IMR-90 (cell line): Measurements from ENCODE around the gene HEATR9. TPM values are rescaled to one million over a fixed set of nuclear protein-coding genes. Genes with fewer than 3 reads are reported as not detected.

Experiments used
- ATAC-seq: fragments of 200-7000 bp; cut with Tn5 transposase; 2 replicates; pipeline ENCODE4 v1.9.1; 2020; ENCODE audit warnings: low read depth, mild to moderate bottlenecking, moderate library complexity
- BruUV-seq: library from RNA; stranded (reverse); fragments of 400-500 nt; replicated peaks from 2 replicates; lab custom pipeline; 2021; lab: Mats Ljungman, UMichigan
- CTCF ChIA-PET: fragments of 300-600 bp; formaldehyde crosslinking; extraction: SDS; loops from one replicate; lab custom pipeline; 2021; ENCODE audit warnings: antibody characterized with exemption; lab: Yijun Ruan, JAX
- POLR2A ChIA-PET: fragments of 300-600 bp; sonication (Branson Sonifier 250); formaldehyde crosslinking; loops from one replicate; lab custom pipeline; 2022; ENCODE audit warnings: antibody characterized with exemption; ENCODE audit not compliant: unreplicated experiment; lab: Charles Lee
- DNase-seq: peaks from one replicate; pipeline ENCODE4 v3.0.0; 2013
- H2AFZ ChIP-seq: replicated peaks from 2 replicates; pipeline ENCODE3; 2013; ENCODE audit warnings: low read length, mild to moderate bottlenecking; ENCODE audit not compliant: poor library complexity
- H2AK5ac ChIP-seq: 2 replicates; pipeline ENCODE4 v1.6.1; 2013; ENCODE audit warnings: low read depth, low read length, inconsistent platforms
- H2AK9ac ChIP-seq: replicated peaks from 2 replicates; pipeline ENCODE3; 2013; ENCODE audit warnings: mild to moderate bottlenecking, low read depth, low read length, moderate library complexity; ENCODE audit not compliant: poor library complexity
- H2BK120ac ChIP-seq: 2 replicates; pipeline ENCODE4 v1.6.1; 2013; ENCODE audit warnings: low read depth, low read length, inconsistent platforms
- H2BK15ac ChIP-seq: 3 replicates; pipeline ENCODE4 v1.6.1; 2013; ENCODE audit warnings: low read depth, low read length, inconsistent platforms
- H2BK20ac ChIP-seq: 2 replicates; pipeline ENCODE4 v1.6.1; 2013; ENCODE audit warnings: low read depth, mild to moderate bottlenecking, inconsistent platforms, low read length, moderate library complexity
- H2BK5ac ChIP-seq: 2 replicates; pipeline ENCODE4 v1.6.1; 2013; ENCODE audit warnings: mild to moderate bottlenecking, low read depth, low read length, inconsistent platforms; ENCODE audit not compliant: poor library complexity, severe bottlenecking
- H3K14ac ChIP-seq: replicated peaks from 2 replicates; pipeline ENCODE4 v1.6.1; 2013; ENCODE audit warnings: low read depth, low read length, inconsistent platforms
- H3K18ac ChIP-seq: 2 replicates; pipeline ENCODE4 v1.6.1; 2013; ENCODE audit warnings: low read depth, low read length, control low read depth
- H3K23ac ChIP-seq: 2 replicates; pipeline ENCODE4 v1.6.1; 2013; ENCODE audit warnings: low read depth, low read length, inconsistent platforms
- H3K27ac ChIP-seq: 2 replicates; pipeline ENCODE4 v1.5.1; 2013; ENCODE audit warnings: mild to moderate bottlenecking, control low read depth, low read length; ENCODE audit not compliant: insufficient read depth
- H3K27me3 ChIP-seq: 2 replicates; pipeline ENCODE4 v1.6.1; 2013; ENCODE audit warnings: low read length; ENCODE audit not compliant: control insufficient read depth, insufficient read depth
- H3K36me3 ChIP-seq: 2 replicates; pipeline ENCODE4 v1.6.1; 2013; ENCODE audit warnings: low read length, mixed read lengths; ENCODE audit not compliant: control insufficient read depth, insufficient read depth
- H3K4ac ChIP-seq: 2 replicates; pipeline ENCODE4 v1.6.1; 2013; ENCODE audit warnings: low read depth, low read length, inconsistent platforms
- H3K4me1 ChIP-seq: 2 replicates; pipeline ENCODE4 v1.6.1; 2013; ENCODE audit warnings: low read length, mixed read lengths; ENCODE audit not compliant: control insufficient read depth, insufficient read depth
- H3K4me2 ChIP-seq: 2 replicates; pipeline ENCODE4 v1.6.1; 2013; ENCODE audit warnings: low read depth, mild to moderate bottlenecking, control low read depth, low read length, moderate library complexity
- H3K4me3 ChIP-seq: 2 replicates; pipeline ENCODE4 v1.5.1; 2013; ENCODE audit warnings: low read depth, mild to moderate bottlenecking, control low read depth, low read length, moderate library complexity; ENCODE audit not compliant: insufficient read depth
- H3K56ac ChIP-seq: 2 replicates; pipeline ENCODE4 v1.6.1; 2013; ENCODE audit warnings: low read length, inconsistent platforms; ENCODE audit not compliant: insufficient read depth; ENCODE audit errors: extremely low read depth
- H3K79me1 ChIP-seq, 2 experiments: 2 replicates each; pipeline ENCODE4 v1.6.1; 2013; ENCODE audit warnings: low read length in 2 of 2, inconsistent platforms in 1 of 2, low read depth in 1 of 2
- H3K9ac ChIP-seq: 2 replicates; pipeline ENCODE4 v1.6.1; 2013; ENCODE audit warnings: low read depth, low read length, control low read depth
- H3K9me1 ChIP-seq: 2 replicates; pipeline ENCODE4 v1.6.1; 2013; ENCODE audit warnings: low read length, inconsistent platforms; ENCODE audit not compliant: insufficient read depth
- H3K9me3 ChIP-seq: 2 replicates; pipeline ENCODE4 v1.6.1; 2013; ENCODE audit warnings: low read length; ENCODE audit not compliant: control insufficient read depth, insufficient read depth
- H4K20me1 ChIP-seq: 2 replicates; pipeline ENCODE4 v1.6.1; 2013; ENCODE audit warnings: low read length, inconsistent platforms; ENCODE audit not compliant: insufficient read depth
- H4K5ac ChIP-seq: 2 replicates; pipeline ENCODE4 v1.6.1; 2013; ENCODE audit warnings: mild to moderate bottlenecking, low read depth, low read length, control low read depth
- H4K8ac ChIP-seq, 2 experiments: 2 replicates each; pipeline ENCODE4 v1.6.1; 2013; ENCODE audit warnings: low read depth in 2 of 2, low read length in 2 of 2, control low read depth in 1 of 2, inconsistent platforms in 1 of 2
- H4K91ac ChIP-seq: 2 replicates; pipeline ENCODE4 v1.6.1; 2013; ENCODE audit warnings: low read depth, low read length, inconsistent platforms; ENCODE audit not compliant: insufficient read depth
- BHLHE40 ChIP-seq: fragments of 150-350 bp; IDR thresholded peaks from 2 replicates; pipeline ENCODE4 v1.6.1; 2016; ENCODE audit warnings: mild to moderate bottlenecking, low read depth, low read length
- CEBPB ChIP-seq: IDR thresholded peaks from 2 replicates; pipeline ENCODE4 v1.6.1; 2012; ENCODE audit warnings: low read depth, low read length, improper control_type of control experiment
- CHD1 ChIP-seq: IDR thresholded peaks from 2 replicates; pipeline ENCODE4 v1.6.1; 2012; ENCODE audit warnings: low read depth, low read length, improper control_type of control experiment
- CTCF ChIP-seq: conservative IDR thresholded peaks from 2 replicates; pipeline ENCODE4 v1.5.1; 2012; ENCODE audit warnings: mild to moderate bottlenecking, low read depth, low read length, improper control_type of control experiment
- ELK1 ChIP-seq: fragments of 150-350 bp; IDR thresholded peaks from 2 replicates; pipeline ENCODE4 v1.6.1; 2016; ENCODE audit warnings: low read depth, mild to moderate bottlenecking, low read length, moderate library complexity, borderline replicate concordance
- FOS ChIP-seq: fragments of 150-350 bp; IDR thresholded peaks from 2 replicates; pipeline ENCODE4 v1.6.1; 2016; ENCODE audit warnings: low read depth, low read length
- MAFK ChIP-seq: IDR thresholded peaks from 2 replicates; pipeline ENCODE4 v1.6.1; 2012; ENCODE audit warnings: low read depth, low read length, improper control_type of control experiment
- MAZ ChIP-seq: IDR thresholded peaks from 2 replicates; pipeline ENCODE4 v1.6.1; 2012; ENCODE audit warnings: low read depth, mild to moderate bottlenecking, low read length, improper control_type of control experiment, moderate library complexity, borderline replicate concordance
- MXI1 ChIP-seq: IDR thresholded peaks from 2 replicates; pipeline ENCODE4 v1.6.1; 2012; ENCODE audit warnings: low read depth, mild to moderate bottlenecking, low read length, moderate library complexity, borderline replicate concordance
- NFE2L2 ChIP-seq: fragments of 150-350 bp; IDR thresholded peaks from 2 replicates; pipeline ENCODE4 v1.6.1; 2016; ENCODE audit warnings: low read depth, mild to moderate bottlenecking, low read length
- POLR2A ChIP-seq: IDR thresholded peaks from 2 replicates; pipeline ENCODE4 v1.6.1; 2012; ENCODE audit warnings: mild to moderate bottlenecking, low read depth, low read length
- RAD21 ChIP-seq: IDR thresholded peaks from 2 replicates; pipeline ENCODE4 v1.6.1; 2012; ENCODE audit warnings: low read length, improper control_type of control experiment
- RCOR1 ChIP-seq: IDR thresholded peaks from 2 replicates; pipeline ENCODE4 v1.6.1; 2012; ENCODE audit warnings: mild to moderate bottlenecking, low read length, improper control_type of control experiment; ENCODE audit not compliant: insufficient replicate concordance
- RFX5 ChIP-seq: IDR thresholded peaks from 2 replicates; pipeline ENCODE4 v1.8.0; 2012; ENCODE audit warnings: low read depth, mild to moderate bottlenecking, low read length, moderate library complexity
- SMC3 ChIP-seq: fragments of 150-350 bp; IDR thresholded peaks from 2 replicates; pipeline ENCODE4 v1.6.1; 2016; ENCODE audit warnings: low read depth, mild to moderate bottlenecking, antibody characterized with exemption, low read length, moderate library complexity
- WGBS, 2 experiments: methylation state at CpG; one replicate each; pipeline versions ENCODE4 v1.1.5 to v1.1.7; 2013; ENCODE audit warnings: missing lambda C conversion rate in 2 of 2; ENCODE audit not compliant: insufficient read length in 1 of 2; ENCODE audit errors: extremely low coverage in 2 of 2; 5-methylcytosine and 5-hydroxymethylcytosine counted together
- dilution Hi-C: fragments of 300-500 bp; cut with HindIII; formaldehyde crosslinking; loops from one replicate; pipeline ENCODE4 v1.14.3; 2018; ENCODE audit warnings: low sequenced_read_pairs; ENCODE audit not compliant: unreplicated experiment
- in situ Hi-C: fragments of 300-500 bp; cut with MboI; formaldehyde crosslinking; loops from 3 replicates; pipeline ENCODE4 v1.14.3; 2019; ENCODE audit warnings: low sequenced_read_pairs, inconsistent platforms, mixed read lengths
- intact Hi-C: fragments of 100-400 bp; cut with micrococcal nuclease; formaldehyde crosslinking; loops from 2 replicates; pipeline ENCODE4 v1.10.0; 2022
- polyA plus RNA-seq, 3 experiments: library from polyadenylated mRNA; depleted of rRNA; stranded (reverse); fragments of >200 nt; gene quantifications; 2 replicates each; pipeline ENCODE4 v1.2.3, GENCODE V29; 2012; ENCODE audit warnings: low replicate concordance in 1 of 3
- total RNA-seq: library from RNA; depleted of rRNA; stranded (reverse); fragments of >200 nt; gene quantifications from 2 replicates; pipeline ENCODE4 v1.2.3, GENCODE V29; 2012
- TF ChIP-seq, protein P1 (sequence below): fragments of 150-350 bp; IDR thresholded peaks from 2 replicates; pipeline ENCODE4 v1.6.1; 2017; ENCODE audit warnings: mild to moderate bottlenecking, antibody characterized with exemption, low read length, low read depth

The HEATR9 gene
- total and polyA plus RNA-seq, 2 of the 4 experiments (the other 2 are of a cell fraction), result not detected

- dilution Hi-C loops (no loop called here), in situ Hi-C loops (no loop called here), intact Hi-C loops (no loop called here)
- Histone ChIP-seq H4K5ac (no peak overlapping the region), H3K14ac (no peak overlapping the region), H4K8ac (no peak overlapping the region), H2BK20ac (no peak overlapping the region), H3K56ac (no peak overlapping the region), H2AK9ac (no peak overlapping the region), H3K4ac (no peak overlapping the region), H4K91ac (no peak overlapping the region), H2AFZ (no peak overlapping the region), H3K9me1 (no peaks in the 10 kb centered on the region; the same call in 1 of the 2 replicates), H2BK15ac (no peak overlapping the region), H3K4me3 (no peak overlapping the region), H3K36me3 (no peaks in the 10 kb centered on the region), H3K18ac (no peak overlapping the region), H3K23ac (no peak overlapping the region), H3K9ac (no peak overlapping the region), H3K79me1 (no peaks in the 10 kb centered on the region), H3K4me2 (no peak overlapping the region), H2BK5ac (no peak overlapping the region), H3K9me3 (no peaks in the 10 kb centered on the region), H2AK5ac (no peak overlapping the region), H3K4me1 (no peaks in the 10 kb centered on the region), H2BK120ac (no peak overlapping the region), H3K27ac (no peak overlapping the region), H3K27me3 (peaks cover 2% of the 10 kb centered on the region; the same call in 1 of the 2 replicates), H4K20me1 (no peaks in the 10 kb centered on the region; the same call in 1 of the 2 replicates)
- BruUV-seq, result no TSS peak
- WGBS, 2 experiments, result 0% methylated on average over 1 of the region's 2 CpGs; no CpG with 5 or more reads in 1 of the 2 experiments
- ChIA-PET POLR2A (no interaction called here), CTCF (no interaction called here)
- TF ChIP-seq POLR2A (no peak), MAZ (no peak), NFE2L2 (no peak), RAD21 (no peak), BHLHE40 (no peak), FOS (no peak), MAFK (no peak), ELK1 (no peak), RFX5 (no peak), RCOR1 (no peak), MXI1 (no peak), CHD1 (no peak), CTCF (no peak), SMC3 (no peak), CEBPB (no peak)
- TF ChIP-seq, protein P1, sequence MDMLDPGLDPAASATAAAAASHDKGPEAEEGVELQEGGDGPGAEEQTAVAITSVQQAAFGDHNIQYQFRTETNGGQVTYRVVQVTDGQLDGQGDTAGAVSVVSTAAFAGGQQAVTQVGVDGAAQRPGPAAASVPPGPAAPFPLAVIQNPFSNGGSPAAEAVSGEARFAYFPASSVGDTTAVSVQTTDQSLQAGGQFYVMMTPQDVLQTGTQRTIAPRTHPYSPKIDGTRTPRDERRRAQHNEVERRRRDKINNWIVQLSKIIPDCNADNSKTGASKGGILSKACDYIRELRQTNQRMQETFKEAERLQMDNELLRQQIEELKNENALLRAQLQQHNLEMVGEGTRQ, result no peak
- DNase-seq, result no peak
- no peak for ATAC-seq
These were observed 44.3 kb upstream of the HEATR9 start for GRCh38 chr17:35912942-35913341.
